ENCODE results near the gene BPIFB6.

GRCh38 chr20:33010133-33010504 lies 21.3 kb upstream of the BPIFB6 start:
- no peak for TF ChIP-seq CTCF (IDR thresholded peaks at IDR 0.05; ENCODE audit: low read depth, low read length, poor library complexity, severe bottlenecking)
- no peak for TF ChIP-seq EZH2phosphoT487 (IDR thresholded peaks at IDR 0.05; ENCODE audit: borderline replicate concordance, low read length)

Data from DOHH2 (cell line).